ENCODE data around the gene ZBTB5.

DNA sequence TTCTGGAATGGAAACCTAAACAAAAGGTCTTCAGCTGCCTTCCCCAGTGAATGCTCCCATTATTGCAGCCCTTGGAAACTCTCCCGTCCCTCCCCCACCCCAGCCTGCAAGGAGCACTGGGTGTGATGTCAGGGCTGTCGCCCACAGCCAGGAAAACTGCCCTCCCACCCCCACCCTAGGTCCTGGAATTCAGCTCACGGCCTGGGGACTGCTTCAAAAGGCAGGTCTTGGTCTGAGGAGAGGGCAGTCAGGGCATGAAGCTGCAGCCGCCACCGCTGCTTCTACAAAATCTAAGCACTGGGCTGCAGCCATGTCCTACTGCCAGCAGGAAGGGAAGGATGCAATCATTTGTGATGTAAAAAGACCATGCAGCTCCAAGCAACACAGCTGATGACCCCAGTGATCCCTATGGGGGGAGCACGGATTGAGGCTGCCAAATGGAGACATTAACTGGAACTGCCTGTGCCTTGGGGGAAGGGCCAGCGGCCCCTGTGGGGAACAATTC, 31.3 kb downstream of the ZBTB5 start:
- no peak for TF ChIP-seq POLR2A (IDR thresholded peaks at IDR 0.05)
- TF ChIP-seq, protein P1, sequence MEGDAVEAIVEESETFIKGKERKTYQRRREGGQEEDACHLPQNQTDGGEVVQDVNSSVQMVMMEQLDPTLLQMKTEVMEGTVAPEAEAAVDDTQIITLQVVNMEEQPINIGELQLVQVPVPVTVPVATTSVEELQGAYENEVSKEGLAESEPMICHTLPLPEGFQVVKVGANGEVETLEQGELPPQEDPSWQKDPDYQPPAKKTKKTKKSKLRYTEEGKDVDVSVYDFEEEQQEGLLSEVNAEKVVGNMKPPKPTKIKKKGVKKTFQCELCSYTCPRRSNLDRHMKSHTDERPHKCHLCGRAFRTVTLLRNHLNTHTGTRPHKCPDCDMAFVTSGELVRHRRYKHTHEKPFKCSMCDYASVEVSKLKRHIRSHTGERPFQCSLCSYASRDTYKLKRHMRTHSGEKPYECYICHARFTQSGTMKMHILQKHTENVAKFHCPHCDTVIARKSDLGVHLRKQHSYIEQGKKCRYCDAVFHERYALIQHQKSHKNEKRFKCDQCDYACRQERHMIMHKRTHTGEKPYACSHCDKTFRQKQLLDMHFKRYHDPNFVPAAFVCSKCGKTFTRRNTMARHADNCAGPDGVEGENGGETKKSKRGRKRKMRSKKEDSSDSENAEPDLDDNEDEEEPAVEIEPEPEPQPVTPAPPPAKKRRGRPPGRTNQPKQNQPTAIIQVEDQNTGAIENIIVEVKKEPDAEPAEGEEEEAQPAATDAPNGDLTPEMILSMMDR (IDR thresholded peaks at IDR 0.05) = no peak
